H9 (cell line): ENCODE results near the gene SPRR3. TPM values are rescaled to one million over a fixed set of nuclear protein-coding genes. Genes with fewer than 3 reads are reported as not detected.

ENCODE experiments used
- DNase-seq: peaks from one replicate; pipeline ENCODE4 v3.0.0-alpha.2; 2017
- H2AFZ ChIP-seq: one replicate; pipeline ENCODE4 v1.6.1; 2013; ENCODE audit warnings: mild to moderate bottlenecking, low read length, control low read depth, moderate library complexity
- H2AK5ac ChIP-seq: 2 replicates; pipeline ENCODE4 v1.6.1; 2013; ENCODE audit warnings: low read length, control low read depth, mixed read lengths; ENCODE audit not compliant: insufficient read length
- H2BK120ac ChIP-seq: one replicate; pipeline ENCODE4 v1.6.1; 2013; ENCODE audit warnings: low read depth, mild to moderate bottlenecking, low read length, control low read depth, inconsistent platforms; ENCODE audit not compliant: poor library complexity, severe bottlenecking
- H2BK12ac ChIP-seq: 2 replicates; pipeline ENCODE4 v1.6.1; 2013; ENCODE audit warnings: low read length, control low read depth, mixed read lengths, low read depth; ENCODE audit not compliant: insufficient read length
- H2BK15ac ChIP-seq: 2 replicates; pipeline ENCODE4 v1.6.1; 2013; ENCODE audit warnings: low read depth, low read length, control low read depth
- H2BK20ac ChIP-seq: one replicate; pipeline ENCODE4 v1.6.1; 2013; ENCODE audit warnings: low read depth, mild to moderate bottlenecking, low read length, control low read depth, inconsistent platforms; ENCODE audit not compliant: poor library complexity, severe bottlenecking
- H2BK5ac ChIP-seq: 2 replicates; pipeline ENCODE4 v1.6.1; 2013; ENCODE audit warnings: low read length, control low read depth, mixed read lengths; ENCODE audit not compliant: insufficient read length
- H3K14ac ChIP-seq: 2 replicates; pipeline ENCODE4 v1.6.1; 2013; ENCODE audit warnings: low read length, control low read depth; ENCODE audit not compliant: insufficient read depth
- H3K18ac ChIP-seq: 2 replicates; pipeline ENCODE4 v1.6.1; 2013; ENCODE audit warnings: low read depth, mild to moderate bottlenecking, mixed read lengths, low read length, control low read depth; ENCODE audit not compliant: insufficient read length
- H3K23ac ChIP-seq: 2 replicates; pipeline ENCODE4 v1.6.1; 2013; ENCODE audit warnings: low read length, control low read depth, mixed read lengths, low read depth; ENCODE audit not compliant: insufficient read length
- H3K23me2 ChIP-seq: 2 replicates; pipeline ENCODE4 v1.6.1; 2013; ENCODE audit warnings: low read depth, mild to moderate bottlenecking, mixed read lengths, low read length, control low read depth; ENCODE audit not compliant: insufficient read length, poor library complexity, severe bottlenecking
- H3K27ac ChIP-seq: 2 replicates; pipeline ENCODE4 v1.5.1; 2013; ENCODE audit warnings: low read length, control low read depth, mixed read lengths, low read depth; ENCODE audit not compliant: insufficient read length
- H3K27me3 ChIP-seq: 2 replicates; pipeline ENCODE4 v1.6.1; 2013; ENCODE audit warnings: low read length, control low read depth, inconsistent platforms; ENCODE audit not compliant: insufficient read depth
- H3K4ac ChIP-seq: 2 replicates; pipeline ENCODE4 v1.6.1; 2013; ENCODE audit warnings: low read depth, mild to moderate bottlenecking, control low read depth, inconsistent platforms, low read length, moderate library complexity
- H3K4me1 ChIP-seq: 2 replicates; pipeline ENCODE4 v1.6.1; 2013; ENCODE audit warnings: low read length, control low read depth, inconsistent platforms; ENCODE audit not compliant: insufficient read depth
- H3K4me2 ChIP-seq: 2 replicates; pipeline ENCODE4 v1.6.1; 2013; ENCODE audit warnings: low read length, control low read depth, mixed read lengths; ENCODE audit not compliant: insufficient read length, insufficient read depth
- H3K56ac ChIP-seq: 2 replicates; pipeline ENCODE4 v1.6.1; 2013; ENCODE audit warnings: low read depth, mild to moderate bottlenecking, mixed read lengths, low read length, control low read depth; ENCODE audit not compliant: insufficient read length
- H3K79me1 ChIP-seq: 2 replicates; pipeline ENCODE4 v1.6.1; 2013; ENCODE audit warnings: low read depth, mild to moderate bottlenecking, moderate library complexity, low read length, control low read depth, inconsistent platforms; ENCODE audit not compliant: insufficient read depth, poor library complexity, severe bottlenecking
- H3K79me2 ChIP-seq: 2 replicates; pipeline ENCODE4 v1.6.1; 2013; ENCODE audit warnings: low read length, control low read depth, inconsistent platforms; ENCODE audit not compliant: insufficient read depth
- H3K9ac ChIP-seq: 2 replicates; pipeline ENCODE4 v1.6.1; 2013; ENCODE audit warnings: low read length, control low read depth, mixed read lengths; ENCODE audit not compliant: insufficient read length; ENCODE audit errors: extremely low read depth
- H3K9me3 ChIP-seq: one replicate; pipeline ENCODE4 v1.6.1; 2013; ENCODE audit warnings: low read depth, low read length, inconsistent platforms; ENCODE audit not compliant: control insufficient read depth
- H3T11ph ChIP-seq: one replicate; pipeline ENCODE4 v1.6.1; 2013; ENCODE audit warnings: mild to moderate bottlenecking, low read length, control low read depth, inconsistent platforms
- H4K20me1 ChIP-seq: one replicate; pipeline ENCODE4 v1.6.1; 2013; ENCODE audit not compliant: control insufficient read depth, insufficient read length, insufficient read depth
- H4K5ac ChIP-seq: 2 replicates; pipeline ENCODE4 v1.6.1; 2013; ENCODE audit warnings: low read depth, mild to moderate bottlenecking, mixed read lengths, low read length, control low read depth; ENCODE audit not compliant: insufficient read length
- H4K8ac ChIP-seq: replicated peaks from 2 replicates; pipeline ENCODE4 v1.6.1; 2013; ENCODE audit warnings: low read length, control low read depth, mixed read lengths, low read depth; ENCODE audit not compliant: insufficient read length
- H4K91ac ChIP-seq: 2 replicates; pipeline ENCODE4 v1.6.1; 2013; ENCODE audit warnings: low read depth, mild to moderate bottlenecking, moderate library complexity, mixed read lengths, low read length, control low read depth; ENCODE audit not compliant: insufficient read length
- H3K27ac Mint-ChIP-seq, 3 experiments: 2 replicates in 2 of 3; 3 replicates in 1 of 3; pipeline ENCODE4 v1.8.0; 2020 to 2021; ENCODE audit warnings: mixed read lengths in 3 of 3, mild to moderate bottlenecking in 1 of 3, moderate library complexity in 1 of 3
- H3K27me3 Mint-ChIP-seq: 2 replicates; pipeline ENCODE4 v1.8.0; 2021; ENCODE audit warnings: low read depth, mild to moderate bottlenecking, moderate library complexity, mixed read lengths
- H3K36me3 Mint-ChIP-seq, 3 experiments: 2 replicates in 2 of 3; 3 replicates in 1 of 3; pipeline ENCODE4 v1.8.0; 2020 to 2021; ENCODE audit warnings: low read depth in 3 of 3, mixed read lengths in 3 of 3; ENCODE audit not compliant: insufficient read depth in 1 of 3
- H3K4me1 Mint-ChIP-seq, 2 experiments: 2 replicates each; pipeline ENCODE4 v1.8.0; 2020; ENCODE audit warnings: mixed read lengths in 2 of 2
- H3K4me3 Mint-ChIP-seq, 2 experiments: 2 replicates in 1 of 2; 3 replicates in 1 of 2; pipeline ENCODE4 v1.8.0; 2020 to 2021; ENCODE audit warnings: mild to moderate bottlenecking in 2 of 2, mixed read lengths in 2 of 2, moderate library complexity in 1 of 2
- H3K9me3 Mint-ChIP-seq, 2 experiments: 2 replicates in 1 of 2; 3 replicates in 1 of 2; pipeline ENCODE4 v1.8.0; 2020; ENCODE audit warnings: mild to moderate bottlenecking in 2 of 2, mixed read lengths in 2 of 2, moderate library complexity in 1 of 2
- WGBS: extraction: QIAGEN DNeasy Blood & Tissue Kit; methylation state at CpG from one replicate; pipeline ENCODE4 v1.1.7; 2013; ENCODE audit warnings: missing lambda C conversion rate, low lambda C conversion rate, mixed read lengths; ENCODE audit not compliant: insufficient read length; ENCODE audit errors: extremely low coverage; 5-methylcytosine and 5-hydroxymethylcytosine counted together
- total RNA-seq: library from RNA; stranded (reverse); gene quantifications from 2 replicates; pipeline ENCODE4 v1.2.1, GENCODE V29; 2021
- TF ChIP-seq, protein P1 (sequence below): fragments of 200-600 bp; sonication (generic); conservative IDR thresholded peaks from 3 replicates; pipeline ENCODE4 v1.8.0; 2021; ENCODE audit warnings: antibody characterized with exemption, mild to moderate bottlenecking

The SPRR3 gene
- total RNA-seq, 1 experiment from 2014 or later = not detected

DNA sequence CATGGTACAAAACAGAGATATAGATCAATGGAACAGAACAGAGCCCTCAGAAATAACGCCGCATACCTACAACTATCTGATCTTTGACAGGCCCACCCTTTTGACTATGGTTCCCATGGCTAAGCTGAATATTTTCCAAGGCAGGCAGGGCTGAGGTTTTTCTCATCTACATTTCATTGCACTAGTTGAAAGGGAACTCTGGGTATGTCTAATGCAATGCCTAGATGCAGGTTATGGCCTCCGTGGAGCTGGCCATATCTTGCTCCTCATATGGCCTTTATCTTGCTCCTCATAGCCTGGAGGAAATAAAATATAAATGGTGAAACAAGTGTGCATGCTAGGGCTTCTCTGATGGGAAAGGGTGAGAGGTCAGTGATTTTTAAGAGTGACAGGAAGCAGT, 44.0 kb upstream of the SPRR3 start:
- H3K23me2 ChIP-seq = no peaks in the 10 kb centered on the region
- H3K14ac ChIP-seq = no peak overlapping the region
- H2BK12ac ChIP-seq = no peak overlapping the region
- no peaks in the 10 kb centered on the region for H3K27me3 ChIP-seq
- TF ChIP-seq, protein P1, sequence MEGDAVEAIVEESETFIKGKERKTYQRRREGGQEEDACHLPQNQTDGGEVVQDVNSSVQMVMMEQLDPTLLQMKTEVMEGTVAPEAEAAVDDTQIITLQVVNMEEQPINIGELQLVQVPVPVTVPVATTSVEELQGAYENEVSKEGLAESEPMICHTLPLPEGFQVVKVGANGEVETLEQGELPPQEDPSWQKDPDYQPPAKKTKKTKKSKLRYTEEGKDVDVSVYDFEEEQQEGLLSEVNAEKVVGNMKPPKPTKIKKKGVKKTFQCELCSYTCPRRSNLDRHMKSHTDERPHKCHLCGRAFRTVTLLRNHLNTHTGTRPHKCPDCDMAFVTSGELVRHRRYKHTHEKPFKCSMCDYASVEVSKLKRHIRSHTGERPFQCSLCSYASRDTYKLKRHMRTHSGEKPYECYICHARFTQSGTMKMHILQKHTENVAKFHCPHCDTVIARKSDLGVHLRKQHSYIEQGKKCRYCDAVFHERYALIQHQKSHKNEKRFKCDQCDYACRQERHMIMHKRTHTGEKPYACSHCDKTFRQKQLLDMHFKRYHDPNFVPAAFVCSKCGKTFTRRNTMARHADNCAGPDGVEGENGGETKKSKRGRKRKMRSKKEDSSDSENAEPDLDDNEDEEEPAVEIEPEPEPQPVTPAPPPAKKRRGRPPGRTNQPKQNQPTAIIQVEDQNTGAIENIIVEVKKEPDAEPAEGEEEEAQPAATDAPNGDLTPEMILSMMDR = no peak
- no peak overlapping the region for H2AK5ac ChIP-seq
- no peak overlapping the region for H2BK15ac ChIP-seq
- peaks cover 4 to 40% of the 10 kb centered on the region in 2 experiments; a peak in 4 of 5 replicates for H3K9me3 Mint-ChIP-seq
- no peak overlapping the region for H3K4ac ChIP-seq
- no peak overlapping the region for H3K27ac Mint-ChIP-seq
- H4K8ac ChIP-seq = no peak overlapping the region
- no peak overlapping the region for H4K5ac ChIP-seq
- WGBS = no CpG with 5 or more reads among the region's 3 CpGs
- no peak overlapping the region for H3K27ac ChIP-seq
- no peak overlapping the region for H4K91ac ChIP-seq
- no peaks in the 10 kb centered on the region for H3K4me1 ChIP-seq
- H2BK20ac ChIP-seq = no peak overlapping the region
- H3K79me1 ChIP-seq = no peaks in the 10 kb centered on the region
- no peak overlapping the region for H3K4me2 ChIP-seq
- no peak overlapping the region for H3K18ac ChIP-seq
- H3K9ac ChIP-seq = no peak overlapping the region
- no peak overlapping the region for H2BK5ac ChIP-seq
- no peaks in the 10 kb centered on the region for H3K36me3 Mint-ChIP-seq
- H2AFZ ChIP-seq = no peak overlapping the region
- no peak overlapping the region for H3T11ph ChIP-seq
- H2BK120ac ChIP-seq = no peak overlapping the region
- no peaks in the 10 kb centered on the region for H3K4me1 Mint-ChIP-seq
- no peak overlapping the region for H3K56ac ChIP-seq
- peaks cover 2% of the 10 kb centered on the region; the same call in 1 of the 2 replicates for H3K27me3 Mint-ChIP-seq
- no peak overlapping the region; a peak in 1 of 5 replicates for H3K4me3 Mint-ChIP-seq
- no peaks in the 10 kb centered on the region for H4K20me1 ChIP-seq
- H3K79me2 ChIP-seq = no peaks in the 10 kb centered on the region
- H3K9me3 ChIP-seq = no peaks in the 10 kb centered on the region
- no peak for DNase-seq
- H3K23ac ChIP-seq = no peak overlapping the region
